KOPT-K1 (cell line): ENCODE data around the gene CTRL.
A peak's percentile ranks its signal among the peaks of the same experiment; 100 is the strongest.
"Not testable (repeated sequence)": the region's sequence is repeated elsewhere in the genome, so short reads cannot be mapped to it uniquely, and the experiment has no call there.

Source experiments
- H3K27ac ChIP-seq: fragments of 200-600 bp; sonication (generic); 2 replicates; pipeline ENCODE4 v1.5.1; 2016; ENCODE audit warnings: antibody characterized with exemption, mild to moderate bottlenecking, low read depth, low read length; ENCODE audit not compliant: poor library complexity, severe bottlenecking
- H3K36me3 ChIP-seq: fragments of 200-600 bp; sonication (generic); 2 replicates; pipeline ENCODE4 v1.5.1; 2017; ENCODE audit warnings: antibody characterized with exemption, mild to moderate bottlenecking, low read length, moderate library complexity; ENCODE audit not compliant: insufficient read depth
- H3K9me3 ChIP-seq: fragments of 200-600 bp; sonication (generic); 2 replicates; pipeline ENCODE4 v1.5.1; 2017; ENCODE audit warnings: antibody characterized with exemption, low read length, mild to moderate bottlenecking; ENCODE audit not compliant: insufficient read depth, poor library complexity, severe bottlenecking

The CTRL gene

DNA sequence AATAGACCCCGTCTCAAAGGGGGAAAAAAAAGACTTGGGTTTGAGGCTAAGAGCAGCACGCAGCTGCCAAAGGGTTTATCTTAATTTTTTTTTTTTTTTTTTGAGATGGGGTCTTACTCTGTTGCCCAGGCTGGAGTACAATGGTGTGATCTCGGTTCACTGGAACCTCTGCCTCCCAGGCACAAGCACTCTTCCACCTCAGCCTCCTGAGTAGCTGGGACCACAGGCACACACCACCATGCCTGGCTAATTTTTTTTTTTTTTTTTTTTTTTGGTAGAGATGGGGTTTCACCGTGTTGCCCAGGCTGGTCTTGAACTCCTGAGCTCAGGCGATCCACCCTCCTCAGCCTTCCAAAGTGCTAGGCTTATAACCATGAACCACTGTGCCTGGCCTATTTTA, 6.1 kb upstream of the CTRL start:
- Histone ChIP-seq H3K27ac (peak overlapping the region; percentile 97), H3K36me3 (peaks cover 40% of the 10 kb centered on the region)
- not testable (repeated sequence) for H3K9me3 ChIP-seq

DNA sequence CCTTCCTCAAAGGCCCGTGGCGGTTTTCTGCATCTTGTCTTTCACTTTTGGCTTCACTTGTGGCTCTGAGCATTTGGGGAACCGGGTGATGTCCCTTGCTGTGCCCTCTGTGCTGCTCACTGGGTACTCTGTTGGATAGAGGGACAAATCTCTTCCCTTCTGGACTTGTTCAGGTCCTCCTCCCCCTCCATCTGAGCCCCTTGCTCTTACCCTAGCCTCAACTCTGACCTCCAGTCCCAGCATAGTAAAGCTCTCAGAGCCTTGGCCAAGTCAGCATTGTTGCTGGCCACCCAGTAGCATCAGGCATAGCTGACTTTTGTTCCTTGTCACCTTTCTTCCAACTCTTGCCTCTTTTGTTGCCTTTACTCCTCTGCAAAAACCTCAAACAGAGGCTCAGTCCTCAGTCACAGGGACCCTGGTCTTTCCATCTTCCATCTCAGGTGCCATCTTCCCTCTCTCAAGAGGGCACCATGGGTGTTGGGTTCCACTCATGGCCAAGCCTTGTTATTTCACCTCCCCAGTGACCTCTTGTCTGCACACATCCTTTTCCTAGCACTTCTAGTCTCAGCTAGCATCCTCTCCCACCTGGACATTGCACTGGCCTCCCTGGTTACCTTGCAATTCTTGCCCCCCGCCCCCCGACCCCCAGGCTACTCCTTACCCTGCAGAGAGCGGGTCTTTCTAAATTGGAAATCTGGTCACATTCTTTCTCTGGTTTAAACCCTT, 5.4 kb upstream of the CTRL start:
- H3K9me3 ChIP-seq = no peaks in the 10 kb centered on the region
- H3K27ac ChIP-seq = peak overlapping the region; percentile 97
- H3K36me3 ChIP-seq = peaks cover 40% of the 10 kb centered on the region

DNA sequence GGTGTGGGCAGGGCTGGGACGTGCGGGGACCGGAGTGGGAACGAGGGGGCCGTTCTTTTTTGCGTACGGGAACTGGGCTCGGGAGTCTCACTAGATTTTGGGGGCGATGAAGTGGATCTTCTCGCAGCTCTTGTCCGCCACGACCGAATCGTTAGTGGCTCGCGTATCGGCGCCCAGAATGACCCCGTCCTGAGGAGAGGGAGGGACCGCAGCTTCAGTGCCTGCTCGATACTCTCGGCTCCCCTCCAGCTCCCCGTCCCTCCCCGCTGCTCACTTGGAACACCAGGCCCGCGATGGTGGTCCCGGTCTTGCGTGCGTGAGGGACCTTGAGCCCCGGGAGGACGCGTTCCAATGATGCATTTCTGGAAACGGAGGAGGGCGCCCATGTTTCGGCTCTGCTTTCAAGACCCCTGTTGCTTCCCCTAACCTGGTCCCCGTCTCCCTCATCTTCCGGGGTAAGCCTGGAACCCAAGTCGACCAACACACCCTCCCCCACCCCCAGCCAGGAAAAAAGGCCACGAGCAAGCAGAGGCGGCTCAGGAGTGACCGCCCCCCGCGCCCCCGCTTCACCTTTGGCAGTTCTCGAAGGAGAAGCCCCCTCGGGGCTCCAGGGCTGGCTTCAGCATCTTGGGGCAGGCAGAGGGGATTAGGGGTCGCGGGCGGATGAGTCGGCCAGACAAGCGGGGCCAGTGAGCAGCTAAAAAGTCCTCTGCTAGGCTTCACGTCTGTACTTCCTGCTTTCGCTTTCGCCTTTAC, 4.6 kb upstream of the CTRL start, which contains the start of gene PSMB10:
PSMB10 (minus strand) TSS at position 727 of the 756 bp plus-strand sequence; CDS start at position 626, 101 bp downstream.
- Histone ChIP-seq H3K36me3 (peaks cover 40% of the 10 kb centered on the region), H3K9me3 (no peaks in the 10 kb centered on the region), H3K27ac (peak within 1 kb of the TSS; percentile 97)

DNA sequence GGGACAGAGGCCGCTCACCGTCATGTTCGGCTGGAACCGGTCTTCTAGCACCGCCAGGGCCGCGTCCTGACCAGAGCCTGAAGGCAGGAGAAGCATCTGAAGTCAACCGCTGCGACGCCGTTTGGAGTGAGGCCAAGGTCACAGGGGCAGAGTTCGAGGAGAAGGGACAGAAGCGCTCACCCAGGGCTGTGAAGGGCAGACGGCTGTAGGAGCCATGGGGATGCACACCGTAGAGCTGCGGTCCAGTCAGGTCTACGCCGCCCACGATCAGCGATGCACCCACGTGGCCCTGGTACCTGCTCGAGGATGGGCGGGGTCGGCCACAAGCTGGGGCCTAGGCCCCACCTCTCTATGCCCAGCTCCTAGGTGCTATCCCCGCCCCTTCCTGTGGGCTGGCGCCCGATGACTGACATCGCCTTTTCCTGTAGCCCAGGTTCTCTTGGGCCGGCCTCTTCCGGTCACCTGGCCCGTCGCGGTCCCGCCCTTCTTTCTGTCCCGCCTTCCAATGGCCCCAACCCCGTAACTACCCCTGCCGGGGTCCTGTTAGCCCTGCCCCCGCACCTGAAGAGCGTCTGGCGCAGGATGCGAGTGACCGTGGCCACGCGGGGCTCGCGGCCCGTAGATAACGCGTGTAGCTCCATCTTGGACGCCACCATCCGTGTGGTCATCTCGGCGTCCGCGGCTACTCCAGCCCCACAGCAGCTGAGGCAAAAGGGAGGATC, 3.9 kb upstream of the CTRL start:
- H3K9me3 ChIP-seq = no peaks in the 10 kb centered on the region
- H3K27ac ChIP-seq = peak overlapping the region; percentile 97
- H3K36me3 ChIP-seq = peaks cover 46% of the 10 kb centered on the region

DNA sequence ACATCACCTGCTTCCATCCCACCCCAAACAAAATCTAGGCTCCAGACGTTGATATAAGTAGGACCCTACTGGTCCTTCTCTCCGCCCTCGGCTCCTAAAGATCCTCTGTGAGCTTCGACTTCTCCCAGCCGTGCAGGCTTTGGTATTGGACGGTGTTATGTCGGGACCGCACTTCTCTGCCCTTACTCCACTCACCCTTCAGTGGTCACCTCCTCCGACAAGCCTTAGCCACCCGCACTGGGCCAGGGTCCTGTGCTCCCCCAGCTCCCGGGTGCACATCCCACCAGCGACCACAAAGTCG, 3.4 kb upstream of the CTRL start:
- H3K9me3 ChIP-seq = no peaks in the 10 kb centered on the region
- peak overlapping the region; percentile 97 for H3K27ac ChIP-seq
- H3K36me3 ChIP-seq = peaks cover 51% of the 10 kb centered on the region

DNA sequence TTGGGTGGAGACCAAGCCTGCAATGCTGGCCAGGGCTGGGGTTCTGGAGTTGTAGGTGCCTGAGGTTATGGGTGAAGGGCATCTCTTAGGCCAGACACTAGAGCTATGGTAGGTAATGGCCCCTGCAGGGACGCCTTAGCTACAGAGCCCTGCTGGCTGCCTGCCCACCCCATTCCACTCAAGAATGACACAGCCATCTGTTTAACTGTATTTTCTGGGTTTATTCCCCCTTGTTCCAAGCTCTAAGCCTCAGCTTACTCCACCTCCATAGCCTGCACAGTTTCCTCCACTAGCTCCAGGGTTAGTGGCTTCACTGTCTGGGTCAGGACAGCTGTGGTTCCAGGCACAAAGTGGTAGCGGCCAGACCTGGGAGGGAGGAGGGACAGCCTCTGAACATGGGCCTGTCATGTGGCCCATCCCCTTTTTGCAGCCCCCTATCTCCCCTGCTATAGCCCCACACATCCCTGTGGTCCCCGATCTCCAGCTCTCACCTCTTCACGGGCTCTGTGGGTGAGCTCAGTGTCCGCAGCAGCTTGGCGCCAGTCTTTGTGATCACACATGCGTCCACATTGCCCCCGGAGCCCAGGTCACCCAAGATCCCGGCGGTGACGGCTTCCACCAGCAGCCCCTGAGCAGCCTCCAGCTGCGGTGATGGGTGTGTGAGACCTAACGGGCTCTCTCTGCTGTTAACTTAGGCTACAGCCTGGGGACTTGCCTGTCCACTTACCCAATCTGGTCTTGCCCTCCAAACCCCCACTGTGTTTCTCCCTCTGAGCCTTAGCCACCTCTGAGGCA, 2.8 kb upstream of the CTRL start:
- no peak overlapping the region for H3K27ac ChIP-seq
- H3K36me3 ChIP-seq = peaks cover 57% of the 10 kb centered on the region
- no peaks in the 10 kb centered on the region for H3K9me3 ChIP-seq

DNA sequence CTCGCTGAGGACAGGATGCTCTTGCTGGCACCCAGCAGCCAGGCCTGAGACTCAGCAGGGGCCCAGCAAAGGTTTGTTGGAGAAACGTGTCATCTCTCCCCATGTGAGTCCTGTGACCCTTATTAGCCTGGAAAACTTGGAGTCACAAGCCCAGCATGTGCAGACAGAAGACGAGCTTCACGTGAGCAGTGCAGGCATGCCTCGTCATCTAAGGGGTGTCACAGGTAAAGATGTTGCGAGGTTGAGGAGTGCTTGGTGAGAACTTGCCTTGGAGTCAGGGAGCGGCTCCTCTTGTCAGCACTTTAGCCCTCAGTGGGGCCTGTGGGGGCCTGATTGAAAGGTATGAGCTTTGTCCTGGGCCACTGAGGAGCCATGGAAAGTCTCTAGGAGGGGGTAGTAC, 2.1 kb upstream of the CTRL start:
- Histone ChIP-seq H3K36me3 (peaks cover 64% of the 10 kb centered on the region), H3K9me3 (no peaks in the 10 kb centered on the region)

DNA sequence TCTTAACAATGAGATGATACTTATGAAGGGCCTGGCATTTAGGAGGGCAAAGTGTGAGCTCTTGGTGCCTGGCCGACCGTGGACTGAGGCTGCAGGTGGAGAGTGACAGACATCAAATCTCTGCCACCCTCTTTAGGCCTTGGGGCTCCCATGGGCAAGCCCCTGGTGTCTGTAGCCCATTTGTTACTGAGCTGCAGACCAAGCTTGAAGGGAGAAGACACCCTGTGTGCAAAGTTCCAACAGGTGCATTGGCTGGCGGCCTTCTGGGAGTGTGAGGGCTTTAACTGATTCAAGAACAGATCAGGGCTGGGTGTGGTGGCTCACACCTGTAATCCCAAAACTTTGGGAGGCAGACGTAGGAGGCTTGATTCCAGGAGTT, 789 bp upstream of the CTRL start:
- H3K36me3 ChIP-seq = peaks cover 76% of the 10 kb centered on the region
- H3K27ac ChIP-seq = no peak overlapping the region
- H3K9me3 ChIP-seq = no peaks in the 10 kb centered on the region

More for the DNA sequence above, 2.1 kb upstream of the CTRL start:
- no peak overlapping the region for H3K27ac ChIP-seq

DNA sequence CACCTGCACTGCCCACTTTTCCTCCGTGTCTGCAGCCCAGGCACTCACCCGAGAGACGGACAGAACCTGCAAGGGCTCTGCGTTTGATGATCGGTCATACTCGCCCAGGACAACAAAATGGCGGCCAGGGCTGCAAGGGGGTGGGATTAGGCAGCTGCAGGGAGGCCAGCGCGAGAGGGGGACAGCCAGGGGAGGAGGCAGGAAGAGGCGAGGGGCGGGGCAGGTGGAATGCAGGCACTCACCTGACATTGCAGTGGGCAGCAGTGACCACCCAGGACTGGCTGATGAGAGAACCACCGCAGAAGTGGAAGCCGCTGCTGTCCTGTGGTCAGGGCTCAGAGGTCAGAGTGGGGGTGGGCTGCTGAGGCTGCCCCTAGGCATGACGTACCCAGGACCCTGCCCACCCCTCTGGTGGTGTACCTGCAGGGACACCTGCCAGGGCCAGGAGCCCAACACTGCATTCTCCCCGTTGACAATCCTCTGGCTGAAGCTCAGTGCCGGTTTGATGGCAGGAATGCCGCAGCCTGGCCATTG, 917 bp downstream of the CTRL start:
- Histone ChIP-seq H3K9me3 (no peaks in the 10 kb centered on the region), H3K36me3 (peaks cover 90% of the 10 kb centered on the region), H3K27ac (no peak overlapping the region)

DNA sequence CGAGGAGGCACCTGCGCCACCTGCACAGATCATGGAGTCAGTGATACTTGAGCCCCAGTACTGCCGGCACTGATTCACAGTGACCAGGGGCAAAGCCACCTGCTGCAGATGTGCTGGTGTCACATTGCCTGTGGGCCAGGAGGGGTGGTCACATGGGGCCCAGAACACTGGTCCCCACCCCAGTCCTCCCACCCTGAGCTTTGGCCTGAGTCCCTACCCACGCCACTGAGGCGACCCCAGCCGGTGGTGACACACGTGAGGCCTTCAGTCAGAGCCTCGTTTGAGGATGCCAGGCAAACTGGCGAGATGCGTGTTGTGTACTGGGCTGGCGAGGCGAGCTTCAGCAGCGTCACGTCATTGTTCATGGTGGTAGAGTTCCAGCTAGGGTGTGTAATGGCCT, 1.5 kb downstream of the CTRL start:
- Histone ChIP-seq H3K9me3 (no peaks in the 10 kb centered on the region), H3K27ac (no peak overlapping the region), H3K36me3 (peaks cover 87% of the 10 kb centered on the region)

DNA sequence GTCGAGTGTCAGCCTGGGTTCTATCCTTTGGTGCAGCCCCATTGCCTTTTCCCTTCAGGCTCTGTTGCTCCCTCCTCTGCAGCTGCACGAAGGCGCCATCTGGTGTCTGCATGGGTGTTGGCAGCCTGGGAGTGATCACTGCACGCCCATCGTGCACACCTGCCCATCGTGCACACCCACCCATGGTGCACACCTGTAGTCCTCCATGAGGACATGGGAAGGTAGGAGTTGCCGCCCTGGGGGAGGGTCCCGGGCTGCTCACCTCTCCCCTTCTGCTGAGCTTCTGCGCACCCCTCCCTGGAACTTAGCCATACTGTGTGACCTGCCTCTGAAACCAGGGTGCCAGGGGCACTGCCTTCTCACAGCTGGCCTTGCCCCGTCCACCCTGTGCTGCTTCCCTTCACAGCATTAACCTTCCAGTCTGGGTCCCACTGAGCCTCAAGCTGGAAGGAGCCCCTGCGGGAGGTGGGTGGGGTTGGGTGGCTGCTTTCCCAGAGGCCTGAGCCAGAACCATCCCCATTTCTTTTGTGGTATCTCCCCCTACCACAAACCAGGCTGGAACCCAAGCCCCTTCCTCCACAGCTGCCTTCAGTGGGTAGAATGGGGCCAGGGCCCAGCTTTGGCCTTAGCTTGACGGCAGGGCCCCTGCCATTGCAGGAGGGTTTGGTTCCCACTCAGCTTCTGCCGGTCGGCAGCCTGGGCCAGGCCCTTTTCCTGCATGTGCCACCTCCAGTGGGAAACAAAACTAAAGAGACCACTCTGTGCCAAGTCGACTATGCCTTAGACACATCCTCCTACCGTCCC, 2.9 kb downstream of the CTRL start:
- H3K36me3 ChIP-seq = peaks cover 82% of the 10 kb centered on the region
- no peaks in the 10 kb centered on the region for H3K9me3 ChIP-seq
- H3K27ac ChIP-seq = no peak overlapping the region

DNA sequence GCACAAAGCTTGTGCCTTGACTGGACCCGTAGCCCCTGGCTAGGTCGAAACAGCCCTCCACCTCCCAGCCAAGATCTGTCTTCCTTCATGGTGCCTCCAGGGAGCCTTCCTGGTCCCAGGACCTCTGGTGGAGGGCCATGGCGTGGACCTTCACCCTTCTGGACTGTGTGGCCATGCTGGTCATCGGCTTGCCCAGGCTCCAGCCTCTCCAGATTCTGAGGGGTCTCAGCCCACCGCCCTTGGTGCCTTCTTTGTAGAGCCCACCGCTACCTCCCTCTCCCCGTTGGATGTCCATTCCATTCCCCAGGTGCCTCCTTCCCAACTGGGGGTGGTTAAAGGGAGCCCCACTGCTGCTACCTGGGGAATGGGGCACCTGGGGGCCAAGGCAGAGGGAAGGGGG, 3.5 kb downstream of the CTRL start:
- H3K27ac ChIP-seq = no peak overlapping the region
- no peaks in the 10 kb centered on the region for H3K9me3 ChIP-seq
- peaks cover 84% of the 10 kb centered on the region for H3K36me3 ChIP-seq

DNA sequence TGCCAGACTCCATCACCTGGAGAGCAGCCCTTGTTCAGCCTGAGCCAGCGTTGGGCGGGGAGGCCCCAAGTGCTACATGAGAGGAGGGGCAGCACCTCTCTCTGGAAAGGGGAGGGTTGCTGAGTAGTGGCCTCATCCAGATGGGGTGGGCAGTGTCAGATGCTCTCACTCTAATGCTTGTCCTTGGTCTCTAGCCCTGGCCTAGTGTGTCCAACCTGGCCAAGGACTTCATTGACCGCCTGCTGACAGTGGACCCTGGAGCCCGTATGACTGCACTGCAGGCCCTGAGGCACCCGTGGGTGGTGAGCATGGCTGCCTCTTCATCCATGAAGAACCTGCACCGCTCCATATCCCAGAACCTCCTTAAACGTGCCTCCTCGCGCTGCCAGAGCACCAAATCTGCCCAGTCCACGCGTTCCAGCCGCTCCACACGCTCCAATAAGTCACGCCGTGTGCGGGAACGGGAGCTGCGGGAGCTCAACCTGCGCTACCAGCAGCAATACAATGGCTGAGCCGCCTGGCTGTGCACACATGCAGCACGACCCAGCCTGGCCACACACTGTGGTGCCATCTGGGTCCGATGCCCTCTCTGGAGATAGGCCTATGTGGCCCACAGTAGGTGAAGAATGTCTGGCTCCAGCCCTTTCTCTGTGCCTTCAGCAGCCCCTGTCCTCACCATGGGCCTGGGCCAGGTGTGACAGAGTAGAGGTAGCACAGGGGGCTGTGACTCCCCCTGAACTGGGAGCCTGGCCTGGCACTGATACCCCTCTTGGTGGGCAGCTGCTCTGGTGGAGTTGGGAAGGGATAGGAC, 4.3 kb downstream of the CTRL start:
- H3K27ac ChIP-seq = no peak overlapping the region
- no peaks in the 10 kb centered on the region for H3K9me3 ChIP-seq
- H3K36me3 ChIP-seq = peaks cover 81% of the 10 kb centered on the region
